GM12865 (cell line): ENCODE data around the gene NAP1L3.

Source experiments
- DNase-seq: peaks from one replicate; pipeline ENCODE4 v3.0.0; 2010; ENCODE audit warnings: low read depth
- H3K4me3 ChIP-seq: 2 replicates; pipeline ENCODE4 v1.5.1; 2011; ENCODE audit warnings: mild to moderate bottlenecking, low read depth, low read length, control low read depth
- TF ChIP-seq, protein P1 (sequence below): IDR thresholded peaks from 2 replicates; pipeline ENCODE4 v1.5.1; 2011; ENCODE audit warnings: low read length, control low read depth, low read depth, inconsistent platforms; ENCODE audit not compliant: insufficient read depth; ENCODE audit errors: missing control alignments

The NAP1L3 gene

DNA sequence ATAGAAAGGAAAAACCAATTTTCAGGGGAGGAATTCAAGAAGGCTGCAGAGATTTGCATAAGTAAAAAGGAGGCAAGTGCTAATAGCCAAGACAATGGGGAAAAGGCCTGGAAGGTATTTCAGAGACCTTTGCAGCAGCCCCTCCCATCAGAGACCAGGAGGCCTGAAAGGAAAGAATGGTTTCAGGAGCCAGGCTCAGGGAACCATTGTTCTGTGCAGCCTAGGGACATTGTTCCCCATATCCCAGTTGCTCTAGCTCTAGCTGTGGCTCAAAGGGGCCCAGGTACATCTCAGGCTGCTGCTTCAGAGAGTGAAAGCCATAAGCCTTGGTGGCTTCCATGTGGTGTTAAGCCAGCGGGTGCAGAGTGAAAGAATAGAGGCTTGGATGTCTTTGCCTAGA lies 24.0 kb downstream of the NAP1L3 start:
- TF ChIP-seq, protein P1, sequence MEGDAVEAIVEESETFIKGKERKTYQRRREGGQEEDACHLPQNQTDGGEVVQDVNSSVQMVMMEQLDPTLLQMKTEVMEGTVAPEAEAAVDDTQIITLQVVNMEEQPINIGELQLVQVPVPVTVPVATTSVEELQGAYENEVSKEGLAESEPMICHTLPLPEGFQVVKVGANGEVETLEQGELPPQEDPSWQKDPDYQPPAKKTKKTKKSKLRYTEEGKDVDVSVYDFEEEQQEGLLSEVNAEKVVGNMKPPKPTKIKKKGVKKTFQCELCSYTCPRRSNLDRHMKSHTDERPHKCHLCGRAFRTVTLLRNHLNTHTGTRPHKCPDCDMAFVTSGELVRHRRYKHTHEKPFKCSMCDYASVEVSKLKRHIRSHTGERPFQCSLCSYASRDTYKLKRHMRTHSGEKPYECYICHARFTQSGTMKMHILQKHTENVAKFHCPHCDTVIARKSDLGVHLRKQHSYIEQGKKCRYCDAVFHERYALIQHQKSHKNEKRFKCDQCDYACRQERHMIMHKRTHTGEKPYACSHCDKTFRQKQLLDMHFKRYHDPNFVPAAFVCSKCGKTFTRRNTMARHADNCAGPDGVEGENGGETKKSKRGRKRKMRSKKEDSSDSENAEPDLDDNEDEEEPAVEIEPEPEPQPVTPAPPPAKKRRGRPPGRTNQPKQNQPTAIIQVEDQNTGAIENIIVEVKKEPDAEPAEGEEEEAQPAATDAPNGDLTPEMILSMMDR = no peak
- H3K4me3 ChIP-seq = no peak overlapping the region
- DNase-seq = no peak

DNA sequence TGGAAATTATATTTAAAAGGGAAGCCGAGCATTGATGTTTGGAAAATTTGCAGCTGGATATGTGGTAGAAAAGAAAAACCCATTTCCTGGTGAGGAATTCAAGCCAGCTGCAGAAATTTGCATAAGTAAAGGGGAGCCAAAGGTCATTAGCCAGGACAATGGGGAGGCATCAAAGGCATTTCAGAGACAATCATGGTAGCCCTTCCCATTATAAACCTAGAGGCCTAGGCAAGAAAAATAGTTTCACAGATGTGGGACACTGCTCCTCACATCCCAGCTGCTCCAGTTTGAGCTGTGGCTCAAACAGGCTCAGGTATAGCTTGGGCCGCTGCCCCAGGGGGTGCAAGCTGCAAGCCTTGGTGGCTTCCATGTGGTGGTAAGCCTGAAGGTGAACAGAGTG lies 35.8 kb downstream of the NAP1L3 start:
- DNase-seq = no peak
- H3K4me3 ChIP-seq = no peak overlapping the region
- TF ChIP-seq, protein P1 = no peak
